ENCODE data around the gene CRY2. TPM values are rescaled to one million over a fixed set of nuclear protein-coding genes. Genes with fewer than 3 reads are reported as not detected.

CRY2 gene
- polyA plus RNA-seq, 1 of the 3 experiments (the other 2 are of a cell fraction), result 6.7 TPM

DNA sequence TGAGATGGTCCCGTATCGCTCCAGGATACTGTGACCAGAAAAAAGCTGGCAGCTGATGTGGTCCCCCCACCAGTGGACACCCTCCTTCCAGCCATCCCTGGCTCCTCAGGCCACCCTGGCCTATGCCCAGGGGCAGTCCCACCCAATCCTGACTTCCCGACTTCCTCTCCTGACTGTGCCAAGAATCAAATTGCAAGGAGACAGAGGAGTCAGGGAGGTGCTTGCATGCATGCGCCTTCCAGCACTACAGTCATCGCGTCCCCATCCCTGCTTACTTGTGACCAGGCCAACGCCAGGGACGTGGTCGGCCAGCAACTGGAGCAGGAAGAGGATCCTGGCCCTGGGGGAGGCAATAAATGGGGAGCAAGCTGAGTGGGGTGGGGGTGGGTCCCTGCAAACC, 63.3 kb downstream of the CRY2 start:
- no peak for DNase-seq
- TF ChIP-seq JUND (IDR thresholded peaks at IDR 0.05), result no peak
- TF ChIP-seq, protein P1, sequence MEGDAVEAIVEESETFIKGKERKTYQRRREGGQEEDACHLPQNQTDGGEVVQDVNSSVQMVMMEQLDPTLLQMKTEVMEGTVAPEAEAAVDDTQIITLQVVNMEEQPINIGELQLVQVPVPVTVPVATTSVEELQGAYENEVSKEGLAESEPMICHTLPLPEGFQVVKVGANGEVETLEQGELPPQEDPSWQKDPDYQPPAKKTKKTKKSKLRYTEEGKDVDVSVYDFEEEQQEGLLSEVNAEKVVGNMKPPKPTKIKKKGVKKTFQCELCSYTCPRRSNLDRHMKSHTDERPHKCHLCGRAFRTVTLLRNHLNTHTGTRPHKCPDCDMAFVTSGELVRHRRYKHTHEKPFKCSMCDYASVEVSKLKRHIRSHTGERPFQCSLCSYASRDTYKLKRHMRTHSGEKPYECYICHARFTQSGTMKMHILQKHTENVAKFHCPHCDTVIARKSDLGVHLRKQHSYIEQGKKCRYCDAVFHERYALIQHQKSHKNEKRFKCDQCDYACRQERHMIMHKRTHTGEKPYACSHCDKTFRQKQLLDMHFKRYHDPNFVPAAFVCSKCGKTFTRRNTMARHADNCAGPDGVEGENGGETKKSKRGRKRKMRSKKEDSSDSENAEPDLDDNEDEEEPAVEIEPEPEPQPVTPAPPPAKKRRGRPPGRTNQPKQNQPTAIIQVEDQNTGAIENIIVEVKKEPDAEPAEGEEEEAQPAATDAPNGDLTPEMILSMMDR (IDR thresholded peaks at IDR 0.05), result no peak
- TF ChIP-seq, protein P2, sequence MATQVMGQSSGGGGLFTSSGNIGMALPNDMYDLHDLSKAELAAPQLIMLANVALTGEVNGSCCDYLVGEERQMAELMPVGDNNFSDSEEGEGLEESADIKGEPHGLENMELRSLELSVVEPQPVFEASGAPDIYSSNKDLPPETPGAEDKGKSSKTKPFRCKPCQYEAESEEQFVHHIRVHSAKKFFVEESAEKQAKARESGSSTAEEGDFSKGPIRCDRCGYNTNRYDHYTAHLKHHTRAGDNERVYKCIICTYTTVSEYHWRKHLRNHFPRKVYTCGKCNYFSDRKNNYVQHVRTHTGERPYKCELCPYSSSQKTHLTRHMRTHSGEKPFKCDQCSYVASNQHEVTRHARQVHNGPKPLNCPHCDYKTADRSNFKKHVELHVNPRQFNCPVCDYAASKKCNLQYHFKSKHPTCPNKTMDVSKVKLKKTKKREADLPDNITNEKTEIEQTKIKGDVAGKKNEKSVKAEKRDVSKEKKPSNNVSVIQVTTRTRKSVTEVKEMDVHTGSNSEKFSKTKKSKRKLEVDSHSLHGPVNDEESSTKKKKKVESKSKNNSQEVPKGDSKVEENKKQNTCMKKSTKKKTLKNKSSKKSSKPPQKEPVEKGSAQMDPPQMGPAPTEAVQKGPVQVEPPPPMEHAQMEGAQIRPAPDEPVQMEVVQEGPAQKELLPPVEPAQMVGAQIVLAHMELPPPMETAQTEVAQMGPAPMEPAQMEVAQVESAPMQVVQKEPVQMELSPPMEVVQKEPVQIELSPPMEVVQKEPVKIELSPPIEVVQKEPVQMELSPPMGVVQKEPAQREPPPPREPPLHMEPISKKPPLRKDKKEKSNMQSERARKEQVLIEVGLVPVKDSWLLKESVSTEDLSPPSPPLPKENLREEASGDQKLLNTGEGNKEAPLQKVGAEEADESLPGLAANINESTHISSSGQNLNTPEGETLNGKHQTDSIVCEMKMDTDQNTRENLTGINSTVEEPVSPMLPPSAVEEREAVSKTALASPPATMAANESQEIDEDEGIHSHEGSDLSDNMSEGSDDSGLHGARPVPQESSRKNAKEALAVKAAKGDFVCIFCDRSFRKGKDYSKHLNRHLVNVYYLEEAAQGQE (IDR thresholded peaks at IDR 0.05; ENCODE audit: low read depth, low read length), result no peak
- TF ChIP-seq TAF1 (IDR thresholded peaks at IDR 0.05; ENCODE audit: borderline replicate concordance, low read depth, low read length), result no peak
- TF ChIP-seq TCF12 (IDR thresholded peaks at IDR 0.05), result no peak
- TF ChIP-seq YY1 (IDR thresholded peaks at IDR 0.05; ENCODE audit: low read depth), result no peak
- TF ChIP-seq EP300 (IDR thresholded peaks at IDR 0.05; ENCODE audit: borderline replicate concordance in 1 of 2, low read depth in 1 of 2, low read length in 1 of 2), result no peak
- no peak for TF ChIP-seq RCOR1 (IDR thresholded peaks at IDR 0.05; ENCODE audit: low read length)
- no peak for TF ChIP-seq RXRA (IDR thresholded peaks at IDR 0.05; ENCODE audit: borderline replicate concordance, low read depth)
- no peak overlapping the region for H3K9ac ChIP-seq
- H2AFZ ChIP-seq (ENCODE audit: low read depth), result no peak overlapping the region
- peaks cover 0 to 39% of the 10 kb centered on the region in 2 experiments for H3K36me3 ChIP-seq (replicated peaks in 1 of 2; ENCODE audit: control insufficient read depth in 1 of 2, insufficient read depth in 2 of 2, low read length in 1 of 2)
- WGBS (ENCODE audit: low lambda C conversion rate), result 94% methylated on average over 7 of the region's 9 CpGs
- no peaks in the 10 kb centered on the region for H3K9me2 ChIP-seq
- no peak overlapping the region for H3K27ac ChIP-seq (ENCODE audit: low read depth in 2 of 2, low read length in 1 of 2)
- H3K4me1 ChIP-seq (ENCODE audit: control insufficient read depth in 1 of 2, insufficient read depth in 2 of 2, low read depth in 1 of 2, low read length in 1 of 2), result peaks cover 0 to 9% of the 10 kb centered on the region in 2 experiments; a peak in 1 of 4 replicates
- ChIA-PET CTCF (no interaction called here), POLR2A (interaction anchor here (1.0 kb wide), 1 partner anchor 96 kb away, joined by 3 read pairs; no protein-coding TSS in a partner anchor)
- H3K9me3 ChIP-seq, result no peaks in the 10 kb centered on the region
- no peak overlapping the region for H3K4me3 ChIP-seq (ENCODE audit: low read depth in 2 of 2, low read length in 1 of 2)
- no peaks in the 10 kb centered on the region; the same call in 1 of the 2 replicates for H3K79me2 ChIP-seq (ENCODE audit: insufficient read depth)
- H3F3A ChIP-seq (replicated peaks; ENCODE audit: insufficient read depth), result no peaks in the 10 kb centered on the region
- H3K27me3 ChIP-seq (ENCODE audit: insufficient read depth), result no peaks in the 10 kb centered on the region
- no peaks in the 10 kb centered on the region for H4K20me1 ChIP-seq (ENCODE audit: insufficient read depth)
- H3K4me2 ChIP-seq, result no peak overlapping the region

DNA sequence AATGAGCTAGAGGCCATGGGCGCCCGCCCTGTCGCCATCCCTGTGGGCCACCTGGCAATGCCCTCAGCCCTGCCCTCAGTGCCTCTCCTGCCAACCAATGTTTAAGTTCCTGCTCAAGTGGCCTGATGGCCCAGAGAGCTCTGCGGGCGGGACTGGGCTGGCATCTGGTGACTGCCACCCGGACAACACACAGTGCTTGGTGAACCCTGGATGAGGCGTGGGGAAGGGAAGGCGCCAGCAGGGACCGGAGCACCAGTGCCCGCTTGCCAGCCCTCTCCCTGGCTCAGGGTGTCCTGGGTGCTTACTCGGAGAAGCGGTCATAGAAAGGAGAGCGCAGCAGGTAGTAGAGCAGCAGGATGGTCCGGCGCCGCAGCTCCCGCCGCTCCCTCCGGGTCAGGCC, 66.2 kb downstream of the CRY2 start:
- Histone ChIP-seq H3K27me3 (ENCODE audit: insufficient read depth) (no peaks in the 10 kb centered on the region), H3K4me1 (ENCODE audit: control insufficient read depth in 1 of 2, insufficient read depth in 2 of 2, low read depth in 1 of 2, low read length in 1 of 2) (peaks cover 7 to 12% of the 10 kb centered on the region in 2 experiments; a peak in 3 of 4 replicates), H3K4me2 (no peak overlapping the region), H4K20me1 (ENCODE audit: insufficient read depth) (no peaks in the 10 kb centered on the region), H3K79me2 (ENCODE audit: insufficient read depth) (peaks cover 19% of the 10 kb centered on the region), H3K27ac (ENCODE audit: low read depth in 2 of 2, low read length in 1 of 2) (no peak overlapping the region), H3K4me3 (ENCODE audit: low read depth in 2 of 2, low read length in 1 of 2) (no peak overlapping the region), H3K9me2 (no peaks in the 10 kb centered on the region), H3K9me3 (no peaks in the 10 kb centered on the region), H3F3A (replicated peaks; ENCODE audit: insufficient read depth) (no peaks in the 10 kb centered on the region), H3K36me3 (replicated peaks in 1 of 2; ENCODE audit: control insufficient read depth in 1 of 2, insufficient read depth in 2 of 2, low read length in 1 of 2) (peaks cover 0 to 42% of the 10 kb centered on the region in 2 experiments), H3K9ac (no peak overlapping the region), H2AFZ (ENCODE audit: low read depth) (no peak overlapping the region)
- ChIA-PET POLR2A (no interaction called here), CTCF (interaction anchor here (0.8 to 2.4 kb wide), 2 partner anchors 41 to 67 kb away, joined by 3 to 9 read pairs; partner anchors contain the start of gene CRY2)
- 97% methylated on average over 10 of the region's 19 CpGs for WGBS (ENCODE audit: low lambda C conversion rate)
- TF ChIP-seq FOXJ3 (CRISPR knock-in tag; IDR thresholded peaks at IDR 0.05) (no peak), MEF2A (IDR thresholded peaks at IDR 0.05; ENCODE audit: borderline replicate concordance, low read depth) (no peak), ELF1 (IDR thresholded peaks at IDR 0.05) (no peak)
- no peak for DNase-seq
